OCI-LY3 (cell line): Measurements from ENCODE around the gene GRXCR2.

Source experiments
- H2AFZ ChIP-seq: fragments of 200-600, 300-600 bp; shearing (Covaris generic); 2 replicates; pipeline ENCODE4 v1.6.0; 2014; ENCODE audit warnings: antibody characterized with exemption, low read depth, low read length
- H3K27ac ChIP-seq: fragments of 200-600, 300-600 bp; sonication (generic); 2 replicates; pipeline ENCODE4 v1.5.1; 2014; ENCODE audit warnings: mild to moderate bottlenecking, low read length, moderate library complexity, mixed read lengths
- H3K27me3 ChIP-seq: fragments of 200-600, 300-600 bp; sonication (generic); 2 replicates; pipeline ENCODE4 v1.6.1; 2014; ENCODE audit warnings: low read depth, low read length, mixed read lengths
- H3K36me3 ChIP-seq: fragments of 200-600, 300-600 bp; sonication (generic); replicated peaks from 2 replicates; pipeline ENCODE3; 2014; ENCODE audit warnings: low read depth, low read length, mixed read lengths
- H3K4me1 ChIP-seq: fragments of 300-600, 200-600 bp; sonication (generic); 2 replicates; pipeline ENCODE4 v1.6.1; 2014; ENCODE audit warnings: low read length, mixed read lengths
- H3K4me2 ChIP-seq: fragments of 200-600, 300-600 bp; sonication (generic); 2 replicates; pipeline ENCODE4 v1.6.1; 2014; ENCODE audit warnings: low read length, mixed read lengths
- H3K4me3 ChIP-seq: fragments of 300-600, 200-600 bp; sonication (generic); 2 replicates; pipeline ENCODE4 v1.5.1; 2014; ENCODE audit warnings: antibody characterized with exemption, mild to moderate bottlenecking, low read length, moderate library complexity
- H3K79me2 ChIP-seq: fragments of 300-600, 200-600 bp; shearing (Covaris generic); 2 replicates; pipeline ENCODE4 v1.6.1; 2014; ENCODE audit warnings: mild to moderate bottlenecking, low read length, mixed read lengths
- H3K9ac ChIP-seq: fragments of 300-600, 200-600 bp; shearing (Covaris generic); 2 replicates; pipeline ENCODE4 v1.6.0; 2014; ENCODE audit warnings: mild to moderate bottlenecking, low read length, moderate library complexity
- H3K9me3 ChIP-seq: fragments of 200-600, 300-600 bp; shearing (Covaris generic); 2 replicates; pipeline ENCODE4 v1.6.1; 2014; ENCODE audit warnings: low read length, mixed read lengths; ENCODE audit not compliant: insufficient read depth
- H4K20me1 ChIP-seq: fragments of 200-600, 300-600 bp; sonication (generic); 2 replicates; pipeline ENCODE4 v1.6.1; 2016; ENCODE audit warnings: low read length, mixed read lengths; ENCODE audit not compliant: insufficient read depth
- EZH2phosphoT487 ChIP-seq: fragments of 200-600 bp; shearing (Covaris generic); IDR thresholded peaks from 2 replicates; pipeline ENCODE4 v1.6.1; 2018; ENCODE audit warnings: antibody characterized with exemption, mixed run types, low read depth
- TF ChIP-seq, protein P1 (sequence below): fragments of 200-600, 300-600 bp; sonication (generic); IDR thresholded peaks from 2 replicates; pipeline ENCODE4 v1.5.1; 2014; ENCODE audit warnings: antibody characterized with exemption, low read length, low read depth

Gene GRXCR2

DNA sequence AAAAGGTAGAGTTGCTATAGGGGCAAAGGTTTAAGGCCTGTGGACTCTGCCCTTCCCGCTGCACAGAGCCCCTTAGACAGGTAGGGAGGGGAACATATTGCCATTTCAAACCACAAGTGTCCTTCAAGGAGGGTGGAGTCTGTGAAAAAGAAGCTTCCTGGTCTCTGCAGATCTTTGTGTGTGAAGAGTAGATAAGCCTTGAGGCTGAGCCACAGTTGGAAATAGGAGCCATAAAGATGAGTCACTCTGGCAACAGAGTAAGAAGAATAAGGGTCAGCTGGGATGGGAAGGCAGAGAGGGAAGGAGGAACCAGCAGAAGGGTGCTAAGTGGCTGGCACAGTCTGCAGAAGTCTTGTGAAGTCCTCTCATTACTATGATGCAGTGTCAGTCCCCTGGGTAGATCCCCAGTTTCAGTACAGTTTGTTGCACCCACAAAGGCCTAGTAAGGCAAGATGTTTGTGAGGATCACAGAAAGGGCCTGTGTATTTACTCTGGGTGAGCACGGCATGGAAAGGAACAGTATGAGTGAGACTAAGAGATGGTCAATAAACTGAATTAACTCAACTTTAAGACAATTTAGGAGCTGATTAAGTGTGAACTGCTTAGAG is 18.1 kb downstream of the GRXCR2 start:
- H2AFZ ChIP-seq: no peak overlapping the region

DNA sequence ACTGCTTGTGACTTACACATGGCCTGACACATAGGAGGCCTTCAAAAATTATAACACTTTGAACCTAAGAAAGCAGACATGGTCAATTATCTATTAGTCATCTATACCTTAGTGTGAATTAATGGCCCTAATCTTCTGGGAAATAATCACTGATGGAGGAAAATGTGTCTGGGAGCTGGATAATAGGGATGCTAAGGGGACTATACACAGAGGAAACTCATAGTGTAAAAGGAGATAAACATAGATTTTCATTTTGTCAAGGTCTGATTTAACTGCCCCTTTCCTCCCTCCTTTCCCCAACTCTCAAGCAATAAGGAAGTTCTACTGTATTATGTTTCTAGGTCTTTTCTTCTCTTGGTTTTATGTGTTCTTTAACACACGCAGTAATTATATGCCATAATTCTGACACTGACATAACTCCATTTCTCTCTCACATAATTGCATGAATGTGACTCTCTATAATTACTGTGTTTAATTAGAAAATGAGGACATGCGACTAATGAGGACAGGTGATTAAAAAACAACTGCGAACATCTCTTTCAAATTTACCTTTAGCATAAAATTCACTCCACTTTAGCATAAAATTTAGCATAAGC is 18.9 kb downstream of the GRXCR2 start:
- no peaks in the 10 kb centered on the region for H3K27me3 ChIP-seq
- no peaks in the 10 kb centered on the region for H4K20me1 ChIP-seq
- H3K79me2 ChIP-seq: no peaks in the 10 kb centered on the region
- no peaks in the 10 kb centered on the region for H3K36me3 ChIP-seq
- no peak overlapping the region for H3K4me3 ChIP-seq
- H3K4me1 ChIP-seq: no peaks in the 10 kb centered on the region
- H3K9me3 ChIP-seq: no peaks in the 10 kb centered on the region
- no peak overlapping the region for H3K4me2 ChIP-seq
- H2AFZ ChIP-seq: no peak overlapping the region
- H3K9ac ChIP-seq: no peak overlapping the region
- no peak overlapping the region for H3K27ac ChIP-seq
- no peak for TF ChIP-seq EZH2phosphoT487
- TF ChIP-seq, protein P1, sequence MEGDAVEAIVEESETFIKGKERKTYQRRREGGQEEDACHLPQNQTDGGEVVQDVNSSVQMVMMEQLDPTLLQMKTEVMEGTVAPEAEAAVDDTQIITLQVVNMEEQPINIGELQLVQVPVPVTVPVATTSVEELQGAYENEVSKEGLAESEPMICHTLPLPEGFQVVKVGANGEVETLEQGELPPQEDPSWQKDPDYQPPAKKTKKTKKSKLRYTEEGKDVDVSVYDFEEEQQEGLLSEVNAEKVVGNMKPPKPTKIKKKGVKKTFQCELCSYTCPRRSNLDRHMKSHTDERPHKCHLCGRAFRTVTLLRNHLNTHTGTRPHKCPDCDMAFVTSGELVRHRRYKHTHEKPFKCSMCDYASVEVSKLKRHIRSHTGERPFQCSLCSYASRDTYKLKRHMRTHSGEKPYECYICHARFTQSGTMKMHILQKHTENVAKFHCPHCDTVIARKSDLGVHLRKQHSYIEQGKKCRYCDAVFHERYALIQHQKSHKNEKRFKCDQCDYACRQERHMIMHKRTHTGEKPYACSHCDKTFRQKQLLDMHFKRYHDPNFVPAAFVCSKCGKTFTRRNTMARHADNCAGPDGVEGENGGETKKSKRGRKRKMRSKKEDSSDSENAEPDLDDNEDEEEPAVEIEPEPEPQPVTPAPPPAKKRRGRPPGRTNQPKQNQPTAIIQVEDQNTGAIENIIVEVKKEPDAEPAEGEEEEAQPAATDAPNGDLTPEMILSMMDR: no peak

More for the DNA sequence above, 18.1 kb downstream of the GRXCR2 start:
- no peaks in the 10 kb centered on the region for H3K27me3 ChIP-seq
- no peak overlapping the region for H3K27ac ChIP-seq
- no peaks in the 10 kb centered on the region for H3K36me3 ChIP-seq
- no peaks in the 10 kb centered on the region for H4K20me1 ChIP-seq
- H3K79me2 ChIP-seq: no peaks in the 10 kb centered on the region
- no peaks in the 10 kb centered on the region for H3K9me3 ChIP-seq
- TF ChIP-seq, protein P1: no peak
- TF ChIP-seq EZH2phosphoT487: no peak
- no peaks in the 10 kb centered on the region for H3K4me1 ChIP-seq
- no peak overlapping the region for H3K4me3 ChIP-seq
- no peak overlapping the region for H3K9ac ChIP-seq
- H3K4me2 ChIP-seq: no peak overlapping the region

DNA sequence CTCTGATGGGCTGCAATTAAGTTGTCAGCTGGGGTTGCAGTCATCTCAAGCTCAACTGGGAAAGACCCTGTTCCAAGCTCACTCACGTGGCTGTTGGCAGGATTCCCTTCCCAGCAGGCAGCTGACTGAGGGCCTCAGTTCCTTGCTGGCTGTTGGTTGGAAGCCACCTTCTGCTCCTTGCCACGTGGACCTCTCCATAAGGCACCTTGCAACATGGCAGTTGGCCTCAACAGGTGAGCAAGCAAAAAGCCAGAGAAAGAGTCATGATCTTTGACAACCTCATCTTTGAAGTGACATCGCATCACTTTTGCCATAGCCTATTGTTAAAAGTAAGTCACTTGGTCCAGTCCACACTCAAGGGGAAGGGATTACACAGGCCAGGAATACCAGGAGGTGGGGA is 19.8 kb downstream of the GRXCR2 start:
- no peak overlapping the region for H3K4me2 ChIP-seq
- no peak overlapping the region for H3K9ac ChIP-seq
- no peak for TF ChIP-seq EZH2phosphoT487
- TF ChIP-seq, protein P1: no peak
- no peaks in the 10 kb centered on the region for H3K79me2 ChIP-seq
- no peak overlapping the region for H2AFZ ChIP-seq
- H3K27ac ChIP-seq: no peak overlapping the region
- H3K9me3 ChIP-seq: no peaks in the 10 kb centered on the region
- H3K4me3 ChIP-seq: no peak overlapping the region
- no peaks in the 10 kb centered on the region for H3K4me1 ChIP-seq
- H3K27me3 ChIP-seq: no peaks in the 10 kb centered on the region
- no peaks in the 10 kb centered on the region for H4K20me1 ChIP-seq
- no peaks in the 10 kb centered on the region for H3K36me3 ChIP-seq

DNA sequence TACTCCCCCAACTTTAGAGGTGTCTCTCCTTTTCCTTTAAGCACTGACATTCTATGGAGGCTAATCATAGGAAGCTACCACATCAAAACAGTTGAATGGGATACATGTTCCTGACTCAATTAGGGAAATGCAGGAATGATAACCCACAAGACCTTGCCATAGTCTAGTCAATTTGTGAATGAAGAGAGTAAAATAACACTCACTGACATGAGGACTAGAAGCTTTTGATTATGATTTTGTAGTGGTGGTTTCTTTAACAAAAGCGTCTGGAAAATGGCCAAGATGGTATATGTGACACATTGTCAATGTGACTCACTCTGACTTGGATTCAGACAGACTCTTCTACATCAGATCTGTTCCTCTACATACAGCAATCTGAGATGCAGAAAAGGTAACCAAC is 24.0 kb downstream of the GRXCR2 start:
- H3K9me3 ChIP-seq: no peaks in the 10 kb centered on the region
- no peaks in the 10 kb centered on the region; the same call in 1 of the 2 replicates for H3K27me3 ChIP-seq
- TF ChIP-seq EZH2phosphoT487: no peak
- TF ChIP-seq, protein P1: no peak
- no peak overlapping the region for H3K4me2 ChIP-seq
- no peak overlapping the region for H3K27ac ChIP-seq
- no peaks in the 10 kb centered on the region for H3K4me1 ChIP-seq
- H4K20me1 ChIP-seq: no peaks in the 10 kb centered on the region
- no peak overlapping the region for H3K4me3 ChIP-seq
- H2AFZ ChIP-seq: no peak overlapping the region
- no peaks in the 10 kb centered on the region for H3K79me2 ChIP-seq
- no peak overlapping the region for H3K9ac ChIP-seq
- no peaks in the 10 kb centered on the region for H3K36me3 ChIP-seq
